Measurements from ENCODE around the gene EIF4A3. TPM values are rescaled to one million over a fixed set of nuclear protein-coding genes. Genes with fewer than 3 reads are reported as not detected.

Gene EIF4A3
- total RNA-seq, 4 donors from 2014 or later = 69.0 to 112 (median 94.7) TPM

GRCh38 chr17:80168371-80168770 lies 21.4 kb upstream of the EIF4A3 start:
- H3K9me3 ChIP-seq = no peaks in the 10 kb centered on the region
- no peaks in the 10 kb centered on the region for H3K27me3 ChIP-seq
- H3K4me1 ChIP-seq = peaks cover 0 to 33% (median 0%) of the 10 kb centered on the region in 3 donors
- no peak overlapping the region for H3K4me3 ChIP-seq
- WGBS, 2 donors = 59 to 73% methylated on average over 5 of the region's 5 CpGs
- no peak overlapping the region for H3K27ac ChIP-seq
- no peak for DNase-seq
- intact Hi-C loops (cut with DNase I) = no loop called here
- H3K36me3 ChIP-seq = no peaks in the 10 kb centered on the region
- TF ChIP-seq CTCF (IDR thresholded peaks at IDR 0.05) = no peak
- TF ChIP-seq POLR2A (IDR thresholded peaks at IDR 0.05) = no peak

- H3K4me1 ChIP-seq = peaks cover 0 to 33% (median 0%) of the 10 kb centered on the region in 3 donors
Observed at GRCh38 chr17:80166446-80166845, 19.5 kb upstream of the EIF4A3 start.

GRCh38 chr17:80164185-80164584 lies 17.3 kb upstream of the EIF4A3 start:
- no peaks in the 10 kb centered on the region for H3K27me3 ChIP-seq
- TF ChIP-seq POLR2A (IDR thresholded peaks at IDR 0.05) = no peak
- no peak for TF ChIP-seq CTCF (IDR thresholded peaks at IDR 0.05)
- DNase-seq = no peak

More at GRCh38 chr17:80166446-80166845, 19.5 kb upstream of the EIF4A3 start:
- no peak for DNase-seq
- Histone ChIP-seq H3K36me3 (no peaks in the 10 kb centered on the region), H3K9me3 (no peaks in the 10 kb centered on the region), H3K27me3 (no peaks in the 10 kb centered on the region), H3K4me3 (no peak overlapping the region), H3K27ac (no peak overlapping the region)
- 55 to 60% methylated on average over 5 to 6 of the region's 6 CpGs for WGBS, 2 donors
- intact Hi-C loops (cut with DNase I) = no loop called here
- TF ChIP-seq CTCF (IDR thresholded peaks at IDR 0.05) (peak in 1 of 6 experiments; percentile 15), POLR2A (IDR thresholded peaks at IDR 0.05) (no peak)

GRCh38 chr17:80163336-80163735 lies 16.4 kb upstream of the EIF4A3 start:
- H3K4me1 ChIP-seq = peaks cover 0 to 11% (median 0%) of the 10 kb centered on the region in 3 donors
- no peak overlapping the region for H3K27ac ChIP-seq
- H3K9me3 ChIP-seq = no peaks in the 10 kb centered on the region
- TF ChIP-seq CTCF (IDR thresholded peaks at IDR 0.05) = no peak
- no peak for TF ChIP-seq POLR2A (IDR thresholded peaks at IDR 0.05)
- H3K27me3 ChIP-seq = no peaks in the 10 kb centered on the region
- no peaks in the 10 kb centered on the region for H3K36me3 ChIP-seq
- intact Hi-C loops (cut with DNase I) = no loop called here
- WGBS, 2 donors = 73 to 86% methylated on average over 4 of the region's 4 CpGs
- DNase-seq = no peak
- no peak overlapping the region for H3K4me3 ChIP-seq

More at GRCh38 chr17:80164185-80164584, 17.3 kb upstream of the EIF4A3 start:
- H3K9me3 ChIP-seq = no peaks in the 10 kb centered on the region
- H3K27ac ChIP-seq = no peak overlapping the region
- H3K36me3 ChIP-seq = no peaks in the 10 kb centered on the region
- peaks cover 0 to 19% (median 0%) of the 10 kb centered on the region in 3 donors for H3K4me1 ChIP-seq
- H3K4me3 ChIP-seq = no peak overlapping the region
- 79 to 90% methylated on average over 11 of the region's 11 CpGs for WGBS, 2 donors
- intact Hi-C loops (cut with DNase I) = no loop called here

GRCh38 chr17:80160536-80160935 lies 13.6 kb upstream of the EIF4A3 start:
- no peaks in the 10 kb centered on the region for H3K4me1 ChIP-seq
- no peak overlapping the region for H3K4me3 ChIP-seq
- H3K27ac ChIP-seq = peak overlapping the region in 1 of 4 donors; percentile 17
- TF ChIP-seq POLR2A (IDR thresholded peaks at IDR 0.05) = no peak
- TF ChIP-seq CTCF (IDR thresholded peaks at IDR 0.05) = no peak
- intact Hi-C loops (cut with DNase I) = no loop called here
- 56 to 66% methylated on average over 3 of the region's 3 CpGs for WGBS, 2 donors
- no peaks in the 10 kb centered on the region for H3K36me3 ChIP-seq
- no peak for DNase-seq
- peaks cover 0 to 8% (median 5%) of the 10 kb centered on the region in 3 donors for H3K9me3 ChIP-seq
- H3K27me3 ChIP-seq = no peaks in the 10 kb centered on the region

Measured in esophagus squamous epithelium (tissue), 5 donors.